AG10803 (cell line): ENCODE data around the gene INVS.
"Not testable (repeated sequence)": the region's sequence is repeated elsewhere in the genome, so short reads cannot be mapped to it uniquely, and the experiment has no call there.

Source experiments
- DNase-seq: peaks from one replicate; pipeline ENCODE4 v3.0.0; 2010; ENCODE audit warnings: low read depth
- H3K4me3 ChIP-seq: 2 replicates; pipeline ENCODE4 v1.5.1; 2011; ENCODE audit warnings: mild to moderate bottlenecking, low read length, control low read depth
- CTCF ChIP-seq: conservative IDR thresholded peaks from 2 replicates; pipeline ENCODE4 v1.5.1; 2011; ENCODE audit warnings: mild to moderate bottlenecking, low read length, control low read depth, inconsistent platforms

INVS gene

DNA sequence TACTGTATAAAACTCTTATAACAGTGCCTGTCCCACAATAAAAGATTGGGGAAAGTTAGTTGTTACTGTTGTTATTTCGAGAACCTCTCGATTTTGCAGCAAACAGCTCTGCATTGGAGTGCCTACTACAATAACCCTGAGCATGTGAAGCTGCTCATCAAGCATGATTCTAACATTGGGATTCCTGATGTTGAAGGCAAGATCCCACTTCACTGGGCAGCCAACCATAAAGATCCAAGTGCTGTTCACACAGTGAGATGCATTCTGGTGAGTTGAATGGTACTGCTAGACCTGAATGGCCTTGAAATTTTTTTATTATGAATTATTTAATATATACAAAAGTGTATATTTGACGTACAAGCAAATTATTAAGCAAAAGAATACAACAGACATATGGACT, 130.5 kb downstream of the INVS start:
- no peak overlapping the region for H3K4me3 ChIP-seq
- DNase-seq: no peak
- no peak for TF ChIP-seq CTCF

DNA sequence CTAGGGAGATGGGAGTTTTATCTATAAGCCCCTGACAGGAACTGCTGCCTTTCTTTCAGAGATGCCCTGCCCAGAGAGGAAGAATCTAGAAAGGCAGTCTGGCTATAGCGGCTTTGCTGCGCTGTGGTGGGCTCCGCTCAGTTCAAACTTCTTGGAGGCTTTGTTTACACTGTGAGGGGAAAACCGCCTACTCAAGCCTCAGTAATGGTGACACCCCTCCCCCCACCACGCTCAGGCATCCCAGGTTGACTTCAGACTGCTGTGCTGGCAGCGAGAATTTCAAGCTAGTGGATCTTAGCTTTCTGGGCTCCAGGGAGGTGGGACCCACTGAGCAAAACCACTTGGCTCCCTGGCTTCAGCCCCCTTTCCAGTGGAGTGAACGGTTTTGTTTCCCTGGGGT, 137.9 kb downstream of the INVS start:
- not testable (repeated sequence) for DNase-seq, H3K4me3 ChIP-seq

DNA sequence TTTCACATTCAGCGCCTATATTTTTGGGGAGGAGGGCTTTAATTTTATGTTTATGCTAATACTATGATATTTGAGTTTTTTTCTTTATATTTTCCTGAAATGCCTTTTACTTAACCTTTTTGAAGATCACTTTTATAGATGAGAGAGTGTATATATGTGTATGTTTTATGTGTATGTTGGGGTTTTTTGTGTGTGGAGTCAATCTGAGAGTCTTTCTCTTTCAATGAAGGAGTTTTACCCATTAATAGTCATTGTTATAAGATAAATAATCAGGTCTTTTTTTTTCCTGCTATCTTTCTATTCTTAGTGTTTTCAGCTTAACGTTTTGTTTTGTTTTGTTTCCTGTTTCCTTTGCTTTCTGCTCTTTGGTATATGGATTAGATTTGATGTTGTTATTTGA, 141.5 kb downstream of the INVS start:
- H3K4me3 ChIP-seq: no peak overlapping the region
- TF ChIP-seq CTCF: no peak
- DNase-seq: no peak

DNA sequence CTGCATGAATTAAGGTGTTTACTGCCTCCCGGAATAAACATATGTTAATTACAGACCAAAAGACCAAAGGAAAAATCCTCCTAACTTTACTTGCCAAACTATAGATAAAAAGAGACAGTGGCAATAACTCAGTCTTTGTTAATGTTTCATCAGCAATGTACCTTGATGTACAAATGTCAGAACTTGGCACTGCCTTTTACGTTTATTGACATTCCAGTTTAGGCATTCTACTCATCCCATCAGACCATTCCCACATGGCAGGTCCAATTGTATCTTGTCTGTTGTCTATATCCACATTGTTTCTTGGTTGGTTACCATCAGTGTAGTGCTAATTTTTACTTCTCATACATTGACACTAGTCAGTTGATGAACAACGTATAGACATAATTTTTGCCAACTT, 168.2 kb downstream of the INVS start:
- no peak for TF ChIP-seq CTCF
- H3K4me3 ChIP-seq: no peak overlapping the region
- no peak for DNase-seq

- no peak for DNase-seq
- H3K4me3 ChIP-seq: no peak overlapping the region
- no peak for TF ChIP-seq CTCF
Observed at GRCh38 chr9:100268271-100268670, 169.2 kb downstream of the INVS start.

- no peak overlapping the region for H3K4me3 ChIP-seq
- DNase-seq: no peak
- TF ChIP-seq CTCF: no peak
Observed at GRCh38 chr9:100269656-100270055, 170.6 kb downstream of the INVS start.

DNA sequence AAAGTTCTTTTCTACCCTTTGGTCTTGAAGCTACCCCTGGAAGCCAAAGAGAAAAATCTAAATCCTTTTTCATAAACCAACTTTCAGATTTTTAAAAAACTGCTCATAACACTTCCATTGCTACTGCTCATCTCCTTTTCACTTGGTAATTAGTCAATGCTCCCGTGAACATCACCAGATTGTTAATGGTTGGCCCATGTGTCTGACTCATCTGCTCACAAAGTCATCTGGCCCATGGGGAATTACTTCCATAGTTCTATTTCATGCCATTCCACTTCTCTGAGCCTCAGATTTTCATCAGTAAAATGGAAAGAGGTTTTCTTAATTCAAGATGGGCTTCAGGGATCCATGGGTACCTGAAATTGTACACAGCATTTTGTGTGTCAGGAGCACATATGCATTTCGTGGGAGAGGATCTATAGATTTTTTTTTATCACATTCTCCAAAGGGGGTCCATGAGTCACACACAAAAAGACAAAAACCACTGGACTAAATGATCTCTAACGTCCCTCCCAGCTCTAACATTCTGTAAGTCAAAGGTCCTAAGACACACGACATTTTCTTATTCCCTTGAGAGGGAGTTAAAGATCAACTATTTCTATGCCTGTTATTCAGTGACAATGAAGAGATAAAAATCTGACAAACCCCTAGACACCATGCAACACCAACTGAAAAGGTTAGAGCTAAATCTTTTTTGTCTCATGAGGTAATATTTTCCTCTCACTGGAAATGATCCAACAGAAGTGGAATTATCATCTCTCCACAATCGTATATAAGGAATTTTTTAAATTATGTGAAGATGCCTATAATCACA, 178.3 kb downstream of the INVS start:
- TF ChIP-seq CTCF: no peak

GRCh38 chr9:100281066-100281465, 182.0 kb downstream of the INVS start:
- no peak for DNase-seq
- no peak overlapping the region for H3K4me3 ChIP-seq
- TF ChIP-seq CTCF: no peak

More for the DNA sequence above, 178.3 kb downstream of the INVS start:
- no peak overlapping the region for H3K4me3 ChIP-seq
- DNase-seq: peak; percentile 67
